HG03097 (cell line): Measurements from ENCODE around the gene MCAT.
"Not testable (repeated sequence)": the region's sequence is repeated elsewhere in the genome, so short reads cannot be mapped to it uniquely, and the experiment has no call there.

Experiments
- ATAC-seq: cut with Tn5 transposase; IDR thresholded peaks from one replicate; pipeline ENCODE4 v1.9.1; 2021; ENCODE audit not compliant: unreplicated experiment, low FRiP score

Gene MCAT

GRCh38 chr22:43156413-43156812 is 13.2 kb upstream of the MCAT start:
- ATAC-seq: no peak

DNA sequence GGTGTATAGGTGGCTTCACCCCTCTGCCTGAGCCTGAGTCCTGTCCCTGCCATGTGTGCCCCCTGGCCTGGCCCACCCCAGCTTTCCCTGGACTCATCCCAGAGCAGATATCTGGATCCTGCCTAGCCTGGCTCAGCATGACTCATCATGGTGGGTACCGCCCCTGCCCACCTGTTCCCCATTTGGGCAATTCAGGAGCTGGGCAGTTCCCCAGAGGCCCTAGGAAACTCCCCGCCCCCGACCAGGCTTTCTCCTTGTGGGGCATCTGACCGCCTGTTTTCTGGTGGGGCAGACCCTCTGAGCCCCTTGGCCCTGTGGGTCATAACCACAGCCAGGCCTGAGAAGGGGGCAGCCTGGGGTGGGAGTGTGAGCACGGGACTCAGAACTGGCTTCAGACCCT is 12.6 kb upstream of the MCAT start:
- no peak for ATAC-seq

- no peak for ATAC-seq
These were observed 11.8 kb upstream of the MCAT start for GRCh38 chr22:43154887-43155536.

DNA sequence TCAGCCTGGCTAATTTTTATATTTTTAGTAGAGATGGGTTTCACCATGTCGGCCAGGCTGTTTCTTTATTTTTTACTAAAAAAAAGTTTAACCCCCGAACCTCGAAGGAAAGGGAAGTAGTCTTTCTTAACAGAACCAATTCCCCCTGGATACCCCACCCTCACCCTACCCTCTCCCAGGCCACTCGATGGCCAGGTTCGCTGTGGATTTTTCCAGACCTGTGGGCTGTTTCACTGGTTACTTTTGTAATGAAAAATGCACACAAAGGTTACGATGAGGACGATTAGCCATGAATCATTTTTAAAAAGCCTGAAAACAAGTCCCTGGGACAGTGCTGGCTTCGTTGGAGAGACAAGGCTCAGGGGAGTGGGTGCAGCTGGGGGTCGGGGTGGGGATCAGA is 10.7 kb upstream of the MCAT start:
- no peak for ATAC-seq

GRCh38 chr22:43152357-43153071 is 9.3 kb upstream of the MCAT start:
- ATAC-seq: no peak

DNA sequence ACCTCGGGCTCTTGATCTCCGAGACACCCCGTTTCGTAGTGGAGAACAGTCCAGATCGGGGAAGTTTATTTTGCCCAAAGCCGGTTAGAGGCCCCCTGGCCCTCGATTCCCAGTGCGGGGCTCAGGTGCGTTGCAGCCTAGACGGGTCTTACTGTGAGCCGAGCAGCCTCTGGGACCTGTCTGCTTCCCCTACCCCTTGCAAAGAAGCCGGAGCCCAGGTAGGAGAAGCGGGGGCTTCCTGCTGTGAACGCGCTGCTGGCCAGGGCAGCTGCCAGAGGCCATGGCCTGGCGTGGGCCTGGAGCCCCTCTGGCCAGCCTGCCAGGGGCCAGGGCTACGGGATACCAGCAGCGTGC is 8.8 kb upstream of the MCAT start:
- ATAC-seq: no peak

GRCh38 chr22:43151251-43152002 is 8.2 kb upstream of the MCAT start, which contains the start of gene TSPO:
Gene TSPO, plus strand, starts transcription at chr22:43151559. Its CDS starts 7,680 bp downstream, at chr22:43159239.
- no peak for ATAC-seq

DNA sequence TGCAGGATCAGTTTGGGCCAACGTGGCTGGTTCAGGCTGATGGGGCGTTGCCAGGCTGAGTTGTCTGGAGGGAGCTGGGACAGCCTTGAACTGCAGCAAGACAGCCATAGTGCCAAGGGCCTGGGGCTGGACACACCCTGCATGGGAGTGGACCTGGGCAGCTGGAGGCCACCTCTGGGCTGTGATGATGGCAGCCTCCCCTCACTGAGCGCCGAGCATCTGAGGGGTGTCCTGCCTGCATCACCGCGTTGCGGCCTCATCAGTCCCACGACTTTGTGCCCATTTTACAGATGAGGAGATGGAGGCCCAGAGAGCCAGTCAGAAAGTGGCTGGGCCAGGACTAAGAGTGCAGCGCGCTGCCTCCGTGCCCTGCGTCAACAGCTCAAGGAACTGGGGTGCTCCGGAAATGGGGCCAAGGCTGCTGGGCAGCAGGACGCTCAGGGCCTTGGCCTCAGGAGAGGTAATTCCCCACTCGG is 7.6 kb upstream of the MCAT start:
- no peak for ATAC-seq

GRCh38 chr22:43148581-43148980 is 5.4 kb upstream of the MCAT start:
- ATAC-seq: no peak

DNA sequence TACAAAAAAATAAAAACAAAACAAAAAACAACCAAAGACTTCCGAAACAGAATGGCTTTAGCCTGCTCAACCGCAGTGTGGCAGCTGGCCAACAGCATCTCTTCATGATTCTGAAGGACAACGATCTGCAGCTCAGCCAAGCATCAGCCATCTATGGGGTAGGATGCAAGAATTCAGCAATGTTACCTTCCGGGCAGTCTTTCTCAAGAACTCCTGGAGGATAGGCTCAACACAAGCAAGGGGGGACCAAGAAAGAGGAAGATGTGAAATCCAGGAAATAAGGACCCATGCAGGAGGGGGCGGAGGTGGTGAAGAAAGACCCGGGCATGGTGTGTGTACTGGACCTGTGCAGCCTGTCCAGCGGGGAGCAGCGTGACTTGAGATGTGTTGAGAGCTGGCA is 4.6 kb upstream of the MCAT start:
- ATAC-seq: no peak

DNA sequence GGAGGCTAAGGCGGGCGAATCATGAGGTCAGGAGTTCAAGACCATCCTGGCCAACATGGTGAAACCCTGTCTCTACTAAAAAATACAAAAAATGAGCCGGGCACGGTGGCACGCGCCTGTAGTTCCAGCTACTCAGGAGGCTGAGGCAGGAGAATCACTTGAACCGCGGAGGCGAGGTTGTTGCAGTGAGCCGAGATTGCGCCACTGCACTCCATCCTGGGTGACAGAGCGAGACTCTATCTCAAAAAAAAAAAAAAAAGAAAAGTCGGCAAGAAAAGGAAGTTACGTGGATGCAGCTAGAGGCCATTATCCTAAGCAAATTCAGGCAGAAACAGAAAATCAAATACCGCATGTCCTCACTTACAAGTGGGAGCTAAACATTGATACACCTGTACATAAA is 3.1 kb upstream of the MCAT start:
- ATAC-seq: not testable (repeated sequence)

- ATAC-seq: not testable (repeated sequence)
These were observed 2.2 kb upstream of the MCAT start for GRCh38 chr22:43145371-43145770.

- ATAC-seq: no peak
These were observed 1.8 kb upstream of the MCAT start for GRCh38 chr22:43144949-43145348.

- no peak for ATAC-seq
These were observed 6.4 kb downstream of the MCAT start for GRCh38 chr22:43136801-43137200.

- no peak for ATAC-seq
These were observed 6.9 kb downstream of the MCAT start for GRCh38 chr22:43136255-43136654.

GRCh38 chr22:43135565-43135964 is 7.6 kb downstream of the MCAT start:
- no peak for ATAC-seq

GRCh38 chr22:43134553-43134952 is 8.6 kb downstream of the MCAT start:
- ATAC-seq: no peak

GRCh38 chr22:43133401-43133800 is 9.8 kb downstream of the MCAT start:
- no peak for ATAC-seq

DNA sequence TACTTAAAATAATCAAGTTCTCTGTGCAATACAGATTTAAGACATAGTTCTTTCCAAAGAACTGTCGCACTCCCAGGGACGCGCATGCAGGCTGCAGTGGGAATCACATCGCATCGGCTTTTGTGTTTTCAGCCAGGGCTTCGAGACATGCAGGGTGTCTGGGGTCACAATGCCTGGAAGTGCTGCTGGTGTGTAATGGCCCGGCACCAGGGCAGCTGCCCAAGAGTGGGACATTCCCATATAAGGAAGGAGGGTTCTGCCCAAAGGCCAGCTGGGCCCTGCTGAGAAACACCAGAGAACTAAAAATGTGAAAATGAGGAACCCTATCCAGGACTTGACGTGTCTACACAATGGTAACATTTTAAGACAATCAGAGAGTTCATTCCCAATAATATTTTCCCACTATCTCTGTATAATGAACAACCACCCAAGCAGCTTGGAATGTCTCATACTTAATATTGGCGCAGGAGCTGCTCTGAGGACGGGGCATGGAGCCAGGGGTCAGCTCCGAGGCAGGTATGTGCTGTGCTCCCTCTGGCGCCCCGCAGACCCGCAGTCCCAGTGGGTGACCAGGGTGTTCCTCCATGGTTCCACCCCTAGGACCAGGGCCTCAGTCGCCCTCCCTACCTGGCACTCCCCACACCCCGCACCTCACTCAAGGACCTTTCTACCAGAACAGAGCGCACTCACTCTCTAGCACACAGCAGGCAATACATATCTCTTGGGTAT is 11.3 kb downstream of the MCAT start:
- no peak for ATAC-seq

DNA sequence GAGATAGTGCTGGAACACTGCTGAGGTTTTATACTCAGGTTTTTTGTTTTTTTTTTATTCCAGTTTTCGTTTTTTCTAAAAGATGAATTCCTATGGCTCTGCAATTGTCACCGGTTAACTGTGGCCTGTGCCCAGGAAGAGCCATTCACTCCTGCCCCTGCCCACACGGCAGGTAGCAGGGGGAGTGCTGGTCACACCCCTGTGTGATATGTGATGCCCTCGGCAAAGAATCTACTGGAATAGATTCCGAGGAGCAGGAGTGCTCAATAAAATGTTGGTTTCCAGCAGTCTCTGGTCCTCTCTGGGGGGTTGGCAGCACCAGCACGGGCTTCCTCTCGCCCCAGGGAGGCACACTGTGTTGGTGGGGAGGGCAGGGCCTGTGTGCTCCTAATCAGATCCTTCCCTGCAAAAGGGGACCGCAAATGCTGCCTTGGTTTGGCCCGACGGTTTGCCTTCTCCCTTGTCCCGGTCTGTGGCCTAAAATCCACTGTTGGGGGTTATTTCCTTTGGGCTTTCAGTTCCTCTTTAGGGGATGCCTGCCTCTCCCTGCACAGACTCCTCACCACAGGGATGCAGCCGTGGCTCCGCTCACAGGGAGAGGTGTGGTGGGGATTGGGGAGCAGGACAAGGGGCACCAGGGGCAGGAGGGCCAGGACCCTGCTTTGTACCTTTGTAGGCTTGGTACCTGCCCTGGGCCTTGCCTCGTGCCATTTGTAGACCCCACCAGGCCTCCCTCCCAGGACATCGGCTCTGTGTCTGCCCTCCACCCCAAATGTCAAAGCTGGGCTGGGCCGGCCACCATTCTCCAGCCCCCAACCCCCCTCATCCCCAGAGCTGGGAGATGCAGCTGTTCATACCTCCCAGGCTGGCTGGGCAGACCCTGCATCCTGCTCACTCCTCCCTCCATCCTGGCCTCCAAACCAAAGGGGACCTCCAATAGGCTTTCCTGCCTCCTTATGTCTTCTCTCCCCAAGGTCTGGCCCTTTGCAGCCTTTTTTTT is 13.5 kb downstream of the MCAT start:
- no peak for ATAC-seq
